GM21390 (cell line): ENCODE measurements around the gene GMDS.

Experiments used
- ATAC-seq: cut with Tn5 transposase; IDR thresholded peaks from one replicate; pipeline ENCODE4 v1.9.1; 2021; ENCODE audit not compliant: unreplicated experiment

GMDS gene

DNA sequence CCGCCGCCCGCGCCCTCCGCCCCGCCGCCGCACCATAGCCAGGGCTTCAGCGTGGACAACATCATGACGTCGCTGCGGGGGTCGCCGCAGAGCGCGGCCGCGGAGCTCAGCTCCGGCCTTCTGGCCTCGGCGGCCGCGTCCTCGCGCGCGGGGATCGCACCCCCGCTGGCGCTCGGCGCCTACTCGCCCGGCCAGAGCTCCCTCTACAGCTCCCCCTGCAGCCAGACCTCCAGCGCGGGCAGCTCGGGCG lies 634.2 kb downstream of the GMDS start:
- ATAC-seq, result no peak

- peak; percentile 27 for ATAC-seq
Observed at GRCh38 chr6:1610497-1611321, 634.7 kb downstream of the GMDS start.

DNA sequence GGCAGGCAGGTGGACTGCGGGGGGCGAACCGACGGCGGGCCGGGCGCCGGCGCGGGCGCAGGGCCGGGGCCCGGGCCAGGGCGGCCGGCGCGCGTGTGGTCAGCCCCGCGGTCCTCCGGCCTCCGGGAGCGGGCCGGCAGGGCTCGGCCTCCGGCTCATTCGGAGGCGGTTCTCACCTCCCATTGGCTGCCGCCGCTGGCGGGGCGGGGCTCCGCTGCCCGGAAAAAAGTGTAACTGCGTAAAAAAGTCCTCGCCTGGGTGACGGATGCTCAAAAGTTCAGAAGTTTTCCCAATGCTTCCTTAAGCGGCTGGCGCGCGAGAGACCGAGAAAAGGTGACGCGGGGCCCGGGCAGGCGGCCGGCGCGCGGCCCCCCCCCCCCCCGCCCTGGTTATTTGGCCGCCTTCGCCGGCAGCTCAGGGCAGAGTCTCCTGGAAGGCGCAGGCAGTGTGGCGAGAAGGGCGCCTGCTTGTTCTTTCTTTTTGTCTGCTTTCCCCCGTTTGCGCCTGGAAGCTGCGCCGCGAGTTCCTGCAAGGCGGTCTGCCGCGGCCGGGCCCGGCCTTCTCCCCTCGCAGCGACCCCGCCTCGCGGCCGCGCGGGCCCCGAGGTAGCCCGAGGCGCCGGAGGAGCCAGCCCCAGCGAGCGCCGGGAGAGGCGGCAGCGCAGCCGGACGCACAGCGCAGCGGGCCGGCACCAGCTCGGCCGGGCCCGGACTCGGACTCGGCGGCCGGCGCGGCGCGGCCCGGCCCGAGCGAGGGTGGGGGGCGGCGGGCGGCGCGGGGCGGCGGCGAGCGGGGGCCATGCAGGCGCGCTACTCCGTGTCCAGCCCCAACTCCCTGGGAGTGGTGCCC lies 635.5 kb downstream of the GMDS start, which contains the start of gene FOXC1:
FOXC1 (plus strand) TSS at position 268 of the 849 bp plus-strand sequence; CDS start at position 799, 531 bp downstream.
- ATAC-seq, result peak; percentile 44

DNA sequence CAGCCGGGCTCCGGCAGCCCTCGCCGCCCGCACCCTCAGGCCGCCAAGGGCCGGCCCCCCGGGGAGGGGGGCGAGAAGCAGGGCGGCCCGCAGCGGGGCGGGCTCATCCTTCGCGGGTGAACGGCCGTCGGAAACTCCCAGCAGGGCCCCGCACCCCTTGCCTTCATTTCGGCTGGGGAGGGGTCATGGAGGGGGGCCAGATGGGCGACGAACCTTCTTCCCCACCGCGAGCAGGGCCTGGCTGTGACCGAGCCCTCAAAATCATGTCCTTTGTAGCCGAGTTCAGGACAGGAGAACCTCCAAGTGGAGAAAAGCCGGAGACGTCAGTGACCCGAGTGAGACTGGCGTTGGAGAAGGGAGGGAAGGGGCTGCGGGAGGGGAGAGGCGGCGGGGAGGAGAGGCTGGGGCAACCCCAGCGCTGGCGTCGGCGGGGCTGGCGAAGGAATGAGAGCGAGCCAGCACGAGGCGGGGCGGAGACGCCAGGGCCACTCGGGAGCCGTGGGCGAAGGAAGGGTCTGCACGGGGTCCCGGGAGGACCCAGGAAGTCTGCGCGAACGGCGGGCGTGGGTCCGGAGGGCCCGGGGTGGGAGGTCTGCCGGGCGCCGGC lies 636.3 kb downstream of the GMDS start:
- ATAC-seq, result no peak

GRCh38 chr6:1608222-1609040 lies 637.0 kb downstream of the GMDS start:
- no peak for ATAC-seq

- ATAC-seq, result no peak
Observed at GRCh38 chr6:1607516-1608221, 637.7 kb downstream of the GMDS start.

DNA sequence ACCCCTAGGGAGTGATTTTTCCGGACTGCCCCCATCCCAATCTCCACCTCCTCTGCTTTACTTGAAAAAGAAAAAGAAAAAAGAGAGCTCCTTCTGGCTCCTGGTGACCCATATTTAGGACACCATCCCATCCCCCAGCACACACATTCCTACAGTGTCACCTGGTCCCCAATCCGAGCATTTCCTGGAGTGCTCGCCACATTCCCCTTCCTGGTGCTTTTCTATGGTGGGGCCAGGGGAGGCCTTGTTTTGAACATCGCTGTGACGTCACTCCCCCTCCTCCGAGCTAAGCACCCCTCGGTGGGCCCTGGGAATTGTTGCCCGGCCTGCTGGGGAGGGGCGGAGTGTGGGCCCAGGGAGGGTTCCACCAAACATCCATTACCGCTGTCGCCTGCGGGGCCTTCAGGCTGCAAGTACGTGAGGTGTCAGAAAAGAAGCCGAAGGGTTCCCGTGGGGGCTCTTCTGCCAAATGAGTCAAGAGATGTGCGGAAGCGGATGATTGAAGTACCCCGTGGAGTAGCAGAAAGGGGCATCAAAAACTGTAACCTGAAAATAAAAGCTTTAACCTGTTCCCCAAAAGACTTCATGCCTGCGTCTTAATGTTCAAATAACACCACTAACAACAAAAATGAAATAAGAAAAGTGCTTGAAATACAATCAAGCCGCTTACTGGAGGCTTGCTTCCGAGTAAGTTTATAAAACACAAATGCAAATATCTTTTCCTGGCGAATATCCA lies 638.5 kb downstream of the GMDS start:
- ATAC-seq, result no peak

DNA sequence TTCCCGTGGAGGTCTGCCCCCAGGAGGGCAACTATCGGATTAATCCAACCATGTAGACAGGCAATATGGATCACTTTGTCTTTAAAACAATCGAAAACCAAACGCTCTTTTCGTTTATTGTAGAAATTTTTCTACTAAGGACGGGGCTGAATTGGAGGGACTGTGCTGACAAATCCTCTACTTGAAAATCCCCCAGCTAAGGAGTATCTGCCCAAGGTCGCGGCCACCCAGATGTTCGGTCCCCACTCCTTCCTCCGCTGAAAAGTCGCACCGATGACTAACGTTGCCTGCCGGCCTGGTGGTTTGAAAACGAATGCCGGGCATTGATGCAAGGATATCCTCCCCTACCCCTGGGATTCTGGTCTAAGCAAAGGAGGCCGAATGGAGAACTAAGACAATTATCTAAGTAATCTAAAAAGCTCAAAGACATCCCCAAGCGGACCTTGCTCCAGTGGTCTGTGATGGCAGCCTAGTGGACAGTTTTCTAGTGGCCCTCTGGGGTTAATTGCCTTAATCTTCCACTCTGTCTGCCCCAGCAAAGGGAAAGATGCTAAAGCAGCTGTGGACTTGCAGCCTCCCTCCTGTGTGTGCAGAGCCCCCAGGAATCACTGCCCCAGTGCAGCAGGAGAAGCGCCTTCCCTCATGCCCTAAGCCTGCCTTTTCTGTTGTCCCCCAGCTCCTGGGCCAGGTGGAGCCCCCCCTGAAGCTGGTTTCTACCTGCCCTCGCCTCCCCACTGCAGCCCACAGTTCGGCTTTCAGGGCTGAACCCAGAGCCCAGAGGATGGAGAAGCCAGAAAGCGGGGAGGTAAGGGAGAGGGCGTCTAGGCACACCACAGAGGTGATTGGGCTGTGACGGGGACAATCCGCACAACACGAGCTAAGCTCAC lies 639.3 kb downstream of the GMDS start:
- ATAC-seq, result no peak

GRCh38 chr6:1605004-1605892 lies 640.2 kb downstream of the GMDS start:
- ATAC-seq, result no peak

DNA sequence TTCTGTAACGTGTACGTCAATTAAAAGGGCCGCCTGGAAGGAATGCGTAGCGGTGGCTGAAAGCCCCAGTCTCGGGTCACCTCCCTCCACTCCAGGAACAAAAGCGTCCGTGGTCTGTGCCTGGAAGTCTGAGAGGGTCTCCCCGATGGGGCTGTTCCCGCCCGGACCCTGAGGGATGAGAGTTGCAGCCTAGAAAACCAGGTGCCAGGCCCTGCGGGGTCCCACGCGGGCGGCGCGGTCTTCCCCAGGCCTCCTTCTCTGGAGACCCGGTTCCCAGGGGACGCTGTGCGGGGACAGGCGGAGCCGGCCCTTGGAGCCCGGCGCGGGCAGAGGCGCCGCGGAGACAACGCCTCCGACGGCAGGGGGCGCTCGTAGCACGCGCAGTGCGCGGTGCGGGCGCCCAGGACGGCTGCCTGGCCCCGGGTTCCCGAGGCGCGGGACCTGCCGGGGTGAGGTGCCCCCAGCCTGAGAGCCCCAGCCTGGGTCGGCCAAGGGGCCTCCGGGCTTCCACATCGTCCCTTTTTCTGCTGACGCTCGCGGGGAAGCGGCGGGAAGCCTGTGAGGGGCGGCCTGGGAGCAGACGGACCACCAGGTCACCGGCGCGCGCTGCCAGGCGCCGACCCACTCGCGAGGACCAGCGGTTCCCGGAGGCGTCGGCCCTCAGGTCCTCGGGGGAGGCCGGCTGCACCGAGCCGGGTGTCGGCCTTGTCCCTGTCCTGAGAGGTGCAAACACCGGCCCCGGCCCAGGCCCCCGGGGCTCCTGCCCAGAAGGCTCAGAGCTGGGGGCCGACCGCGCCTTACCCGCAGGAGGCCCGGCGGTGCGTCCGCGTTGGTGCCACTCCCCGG lies 641.0 kb downstream of the GMDS start:
- ATAC-seq, result peak; percentile 58

GRCh38 chr6:1603708-1604107 lies 641.7 kb downstream of the GMDS start:
- no peak for ATAC-seq

DNA sequence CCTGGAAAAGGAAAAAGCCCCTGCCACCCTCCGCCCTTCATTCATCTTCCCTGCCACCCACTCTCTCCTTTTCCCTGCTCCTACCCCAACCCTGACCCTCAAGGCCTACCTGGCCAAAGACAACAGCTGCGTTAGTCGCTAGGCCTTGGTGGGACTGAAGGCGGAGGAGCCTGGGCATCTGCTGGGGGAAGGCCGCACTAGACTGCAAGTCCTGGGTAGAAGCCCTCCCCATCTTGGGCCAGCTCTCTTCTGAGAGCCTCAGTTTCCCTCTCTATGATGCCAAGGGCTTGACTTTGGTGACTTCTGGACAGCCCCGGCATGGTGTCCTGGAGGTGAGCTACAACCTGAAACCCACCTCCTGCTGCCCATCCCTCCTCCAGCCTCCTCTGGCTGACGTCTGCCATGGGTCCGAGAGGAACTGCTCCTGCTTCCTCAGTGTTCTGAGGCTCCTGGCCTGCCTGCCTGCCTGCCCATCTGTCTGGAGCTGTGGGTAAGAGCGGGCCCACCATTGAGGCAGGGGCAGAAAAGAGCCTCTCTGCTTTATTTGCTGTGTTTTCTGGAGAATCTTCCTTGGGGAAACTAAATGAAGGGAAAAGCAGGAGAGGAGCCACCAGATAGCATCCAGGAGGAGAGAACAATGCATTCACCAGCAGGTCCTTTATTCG lies 643.2 kb downstream of the GMDS start:
- ATAC-seq, result no peak

GRCh38 chr6:1601158-1602048 lies 644.0 kb downstream of the GMDS start:
- no peak for ATAC-seq

- ATAC-seq, result no peak
Observed at GRCh38 chr6:1600764-1601157, 644.6 kb downstream of the GMDS start.

GRCh38 chr6:1600063-1600763 lies 645.2 kb downstream of the GMDS start:
- no peak for ATAC-seq
